Hippocampal formation (tissue), 2 donors: Measurements from ENCODE around the gene LMNA.
"Not testable (repeated sequence)": the region's sequence is repeated elsewhere in the genome, so short reads cannot be mapped to it uniquely, and the experiment has no call there.

ENCODE experiments used
- DNase-seq, 2 donors: peaks; one replicate each; lab custom pipeline; 2025; lab: John Stamatoyannopoulos, UW

Gene LMNA

GRCh38 chr1:156162430-156163037, 48.0 kb downstream of the LMNA start:
- DNase-seq = no peak

GRCh38 chr1:156163712-156164111, 49.2 kb downstream of the LMNA start:
- DNase-seq = no peak

GRCh38 chr1:156164125-156164831, 49.8 kb downstream of the LMNA start:
- DNase-seq = no peak

- no peak for DNase-seq
Measured at GRCh38 chr1:156165083-156165482, 50.6 kb downstream of the LMNA start.

- DNase-seq = no peak
Measured at GRCh38 chr1:156167536-156167935, 53.0 kb downstream of the LMNA start.

- no peak for DNase-seq
Measured at GRCh38 chr1:156172696-156173470, 58.4 kb downstream of the LMNA start.

GRCh38 chr1:156176610-156177210, 62.2 kb downstream of the LMNA start:
- DNase-seq = no peak

- no peak for DNase-seq
Measured at GRCh38 chr1:156177919-156178654, 63.6 kb downstream of the LMNA start.

GRCh38 chr1:156180471-156180870, 66.0 kb downstream of the LMNA start:
- DNase-seq = no peak

GRCh38 chr1:156181391-156181924, 66.9 kb downstream of the LMNA start:
- DNase-seq = not testable (repeated sequence)

- DNase-seq = not testable (repeated sequence)
Measured at GRCh38 chr1:156182010-156182779, 67.7 kb downstream of the LMNA start.

- DNase-seq = not testable (repeated sequence)
Measured at GRCh38 chr1:156186347-156187177, 72.1 kb downstream of the LMNA start.
